K562 (cell line): ENCODE data around the gene ADRA2B. TPM values are rescaled to one million over a fixed set of nuclear protein-coding genes. Genes with fewer than 3 reads are reported as not detected.

Source experiments
- CREB1 ChIP-seq, 2 experiments: sonication (generic) in 1 of 2; formaldehyde crosslinking in 1 of 2; IDR thresholded peaks; 2 replicates each; pipeline versions ENCODE4 v1.6.1 to v1.8.0; 2012 to 2022; ENCODE audit warnings: inconsistent platforms in 1 of 2, mild to moderate bottlenecking in 1 of 2, missing genetic modification reagents in 1 of 2, moderate library complexity in 1 of 2
- FIP1L1 ChIP-seq: fragments of 200-400 bp; formaldehyde crosslinking; IDR thresholded peaks from 2 replicates; pipeline ENCODE4 v1.6.1; 2018; ENCODE audit warnings: mild to moderate bottlenecking, low read depth, low read length; ENCODE audit not compliant: poor library complexity, severe bottlenecking
- HCFC1 ChIP-seq: IDR thresholded peaks from 2 replicates; pipeline ENCODE4 v1.6.1; 2012; ENCODE audit warnings: low read depth, low read length, improper control_type of control experiment
- NR4A1 ChIP-seq, 2 experiments: fragments of 250-450 bp in 1 of 2; fragments of 450-650 bp in 1 of 2; sonication (Bioruptor Pico) in 1 of 2; IDR thresholded peaks; 2 replicates each; pipeline versions ENCODE4 v1.4.0 to v1.6.1; 2016 to 2020; ENCODE audit warnings: mild to moderate bottlenecking in 2 of 2, missing compliant biosample characterization in 1 of 2, missing genetic modification characterization in 1 of 2, moderate library complexity in 1 of 2
- POLR2H ChIP-seq: IDR thresholded peaks from 2 replicates; pipeline ENCODE4 v1.6.1; 2016; ENCODE audit warnings: missing genetic modification characterization, low read depth, mild to moderate bottlenecking, control low read depth, missing compliant biosample characterization, moderate library complexity
- PPARD ChIP-seq: fragments of 250-450 bp; sonication (Bioruptor Pico); IDR thresholded peaks from 2 replicates; pipeline ENCODE4 v1.8.0; 2022; ENCODE audit warnings: inconsistent platforms, mild to moderate bottlenecking, moderate library complexity
- TBP ChIP-seq: optimal IDR thresholded peaks from 2 replicates; pipeline ENCODE3; 2011; ENCODE audit warnings: low read depth, low read length, improper control_type of control experiment
- ZNF217 ChIP-seq: sonication (generic); formaldehyde crosslinking; IDR thresholded peaks from 2 replicates; pipeline ENCODE4 v1.8.0; 2022; ENCODE audit warnings: mild to moderate bottlenecking, missing genetic modification reagents
- ZNF445 ChIP-seq: fragments of 250-450 bp; sonication (Bioruptor Pico); IDR thresholded peaks from 2 replicates; pipeline ENCODE4 v1.4.0; 2020; ENCODE audit warnings: low read depth, mild to moderate bottlenecking, moderate library complexity
- polyA plus RNA-seq, 8 experiments: library from polyadenylated mRNA; depleted of rRNA in 4 of 8; stranded (reverse) in 5 of 8; unstranded in 3 of 8; fragments of >200 nt; fragmentation: Nextera tagmentation in 2 of 8; fragmentation: Illumina TruSeq in 1 of 8; extraction: Ambion mirVana in 2 of 8; extraction: Trizol in 1 of 8; gene quantifications; 2 replicates each; pipeline versions ENCODE4 v1.2.1 to v1.2.3, GENCODE V29; 2011 to 2014; ENCODE audit warnings: inconsistent platforms in 1 of 8, missing spikeins in 1 of 8
- total RNA-seq, 7 experiments: library from RNA; depleted of rRNA in 6 of 7; stranded (reverse); fragments of >200 nt in 6 of 7; fragmentation: Illumina TruSeq in 2 of 7; extraction: Trizol in 2 of 7; gene quantifications; 2 replicates each; pipeline versions ENCODE4 v1.2.1 to v1.2.3, GENCODE V29; 2011 to 2021; ENCODE audit warnings: low replicate concordance in 1 of 7
- TF ChIP-seq, protein P1 (sequence below): sonication (generic); formaldehyde crosslinking; IDR thresholded peaks from 2 replicates; pipeline ENCODE4 v1.8.0; 2023; ENCODE audit warnings: mild to moderate bottlenecking, missing genetic modification reagents
- TF ChIP-seq, protein P2 (sequence below): fragments of 250-450 bp; sonication (Bioruptor Pico); IDR thresholded peaks from 2 replicates; pipeline ENCODE4 v1.8.0; 2022; ENCODE audit warnings: moderate library complexity, mild to moderate bottlenecking, inconsistent platforms
- TF ChIP-seq, protein P3 (sequence below), 3 experiments: fragments of 200-800 bp in 1 of 3; fragments of 250-450 bp in 1 of 3; fragments of 450-650 bp in 1 of 3; sonication (Bioruptor Pico) in 1 of 3; sonication (Bioruptor generic) in 1 of 3; formaldehyde crosslinking in 1 of 3; IDR thresholded peaks; 2 replicates each; pipeline versions ENCODE4 v1.6.1 to v1.8.0; 2016 to 2022; ENCODE audit warnings: mild to moderate bottlenecking in 2 of 3, missing genetic modification characterization in 2 of 3, missing compliant biosample characterization in 1 of 3, moderate library complexity in 1 of 3
- TF ChIP-seq, protein P4 (sequence below): fragments of 250-450 bp; sonication (Bioruptor Pico); IDR thresholded peaks from 2 replicates; pipeline ENCODE4 v1.4.0; 2020; ENCODE audit warnings: mild to moderate bottlenecking, moderate library complexity
- TF ChIP-seq, protein P5 (sequence below): fragments of 450-650 bp; formaldehyde crosslinking; IDR thresholded peaks from 2 replicates; pipeline ENCODE4 v1.4.0; 2022; ENCODE audit warnings: mild to moderate bottlenecking, moderate library complexity

Gene ADRA2B
- total and polyA plus RNA-seq, 9 of the 15 experiments (the other 6 are each of a cell fraction or from before 2014, with no cell fraction given) = not detected

DNA sequence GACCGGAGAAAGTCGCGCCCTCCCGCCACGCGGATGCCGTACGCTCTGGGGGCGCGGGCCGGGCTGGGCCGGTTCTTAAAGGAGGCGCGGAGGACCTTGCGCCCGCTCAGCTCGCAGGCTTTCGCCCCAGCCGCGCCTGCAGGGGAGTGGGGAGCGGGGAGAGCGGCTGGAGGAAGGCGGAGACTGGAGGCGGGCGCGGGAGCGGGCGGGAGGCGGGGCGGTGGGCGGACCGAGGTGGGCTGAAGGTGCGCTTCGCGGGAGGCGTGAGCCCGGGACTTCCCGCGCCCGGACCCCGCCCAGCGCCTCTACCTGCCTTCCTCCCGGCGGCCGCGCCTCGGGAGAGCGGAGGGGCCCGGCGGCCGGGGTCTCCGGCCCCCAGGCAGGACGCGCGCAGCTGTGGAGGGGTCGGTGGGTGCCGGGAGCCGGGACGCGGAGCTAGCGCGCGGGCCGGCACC is at the start of gene ADRA2B (continued):
- TF ChIP-seq, protein P1, sequence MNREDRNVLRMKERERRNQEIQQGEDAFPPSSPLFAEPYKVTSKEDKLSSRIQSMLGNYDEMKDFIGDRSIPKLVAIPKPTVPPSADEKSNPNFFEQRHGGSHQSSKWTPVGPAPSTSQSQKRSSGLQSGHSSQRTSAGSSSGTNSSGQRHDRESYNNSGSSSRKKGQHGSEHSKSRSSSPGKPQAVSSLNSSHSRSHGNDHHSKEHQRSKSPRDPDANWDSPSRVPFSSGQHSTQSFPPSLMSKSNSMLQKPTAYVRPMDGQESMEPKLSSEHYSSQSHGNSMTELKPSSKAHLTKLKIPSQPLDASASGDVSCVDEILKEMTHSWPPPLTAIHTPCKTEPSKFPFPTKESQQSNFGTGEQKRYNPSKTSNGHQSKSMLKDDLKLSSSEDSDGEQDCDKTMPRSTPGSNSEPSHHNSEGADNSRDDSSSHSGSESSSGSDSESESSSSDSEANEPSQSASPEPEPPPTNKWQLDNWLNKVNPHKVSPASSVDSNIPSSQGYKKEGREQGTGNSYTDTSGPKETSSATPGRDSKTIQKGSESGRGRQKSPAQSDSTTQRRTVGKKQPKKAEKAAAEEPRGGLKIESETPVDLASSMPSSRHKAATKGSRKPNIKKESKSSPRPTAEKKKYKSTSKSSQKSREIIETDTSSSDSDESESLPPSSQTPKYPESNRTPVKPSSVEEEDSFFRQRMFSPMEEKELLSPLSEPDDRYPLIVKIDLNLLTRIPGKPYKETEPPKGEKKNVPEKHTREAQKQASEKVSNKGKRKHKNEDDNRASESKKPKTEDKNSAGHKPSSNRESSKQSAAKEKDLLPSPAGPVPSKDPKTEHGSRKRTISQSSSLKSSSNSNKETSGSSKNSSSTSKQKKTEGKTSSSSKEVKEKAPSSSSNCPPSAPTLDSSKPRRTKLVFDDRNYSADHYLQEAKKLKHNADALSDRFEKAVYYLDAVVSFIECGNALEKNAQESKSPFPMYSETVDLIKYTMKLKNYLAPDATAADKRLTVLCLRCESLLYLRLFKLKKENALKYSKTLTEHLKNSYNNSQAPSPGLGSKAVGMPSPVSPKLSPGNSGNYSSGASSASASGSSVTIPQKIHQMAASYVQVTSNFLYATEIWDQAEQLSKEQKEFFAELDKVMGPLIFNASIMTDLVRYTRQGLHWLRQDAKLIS (CRISPR knock-in tag) = no peak
- TF ChIP-seq HCFC1 = no peak
- no peak for TF ChIP-seq CREB1 (IDR thresholded peaks at IDR 0.05)
- TF ChIP-seq CREB1 (CRISPR knock-in tag; IDR thresholded peaks at IDR 0.05) = no peak
- TF ChIP-seq, protein P2, sequence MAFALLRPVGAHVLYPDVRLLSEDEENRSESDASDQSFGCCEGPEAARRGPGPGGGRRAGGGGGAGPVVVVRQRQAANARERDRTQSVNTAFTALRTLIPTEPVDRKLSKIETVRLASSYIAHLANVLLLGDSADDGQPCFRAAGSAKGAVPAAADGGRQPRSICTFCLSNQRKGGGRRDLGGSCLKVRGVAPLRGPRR (CRISPR knock-in tag) = no peak
- TF ChIP-seq POLR2H (tag) = no peak
- no peak for TF ChIP-seq TBP
- TF ChIP-seq, protein P3, sequence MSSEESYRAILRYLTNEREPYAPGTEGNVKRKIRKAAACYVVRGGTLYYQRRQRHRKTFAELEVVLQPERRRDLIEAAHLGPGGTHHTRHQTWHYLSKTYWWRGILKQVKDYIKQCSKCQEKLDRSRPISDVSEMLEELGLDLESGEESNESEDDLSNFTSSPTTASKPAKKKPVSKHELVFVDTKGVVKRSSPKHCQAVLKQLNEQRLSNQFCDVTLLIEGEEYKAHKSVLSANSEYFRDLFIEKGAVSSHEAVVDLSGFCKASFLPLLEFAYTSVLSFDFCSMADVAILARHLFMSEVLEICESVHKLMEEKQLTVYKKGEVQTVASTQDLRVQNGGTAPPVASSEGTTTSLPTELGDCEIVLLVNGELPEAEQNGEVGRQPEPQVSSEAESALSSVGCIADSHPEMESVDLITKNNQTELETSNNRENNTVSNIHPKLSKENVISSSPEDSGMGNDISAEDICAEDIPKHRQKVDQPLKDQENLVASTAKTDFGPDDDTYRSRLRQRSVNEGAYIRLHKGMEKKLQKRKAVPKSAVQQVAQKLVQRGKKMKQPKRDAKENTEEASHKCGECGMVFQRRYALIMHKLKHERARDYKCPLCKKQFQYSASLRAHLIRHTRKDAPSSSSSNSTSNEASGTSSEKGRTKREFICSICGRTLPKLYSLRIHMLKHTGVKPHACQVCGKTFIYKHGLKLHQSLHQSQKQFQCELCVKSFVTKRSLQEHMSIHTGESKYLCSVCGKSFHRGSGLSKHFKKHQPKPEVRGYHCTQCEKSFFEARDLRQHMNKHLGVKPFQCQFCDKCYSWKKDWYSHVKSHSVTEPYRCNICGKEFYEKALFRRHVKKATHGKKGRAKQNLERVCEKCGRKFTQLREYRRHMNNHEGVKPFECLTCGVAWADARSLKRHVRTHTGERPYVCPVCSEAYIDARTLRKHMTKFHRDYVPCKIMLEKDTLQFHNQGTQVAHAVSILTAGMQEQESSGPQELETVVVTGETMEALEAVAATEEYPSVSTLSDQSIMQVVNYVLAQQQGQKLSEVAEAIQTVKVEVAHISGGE (CRISPR knock-in tag; IDR thresholded peaks at IDR 0.05) = no peak
- TF ChIP-seq, protein P4, sequence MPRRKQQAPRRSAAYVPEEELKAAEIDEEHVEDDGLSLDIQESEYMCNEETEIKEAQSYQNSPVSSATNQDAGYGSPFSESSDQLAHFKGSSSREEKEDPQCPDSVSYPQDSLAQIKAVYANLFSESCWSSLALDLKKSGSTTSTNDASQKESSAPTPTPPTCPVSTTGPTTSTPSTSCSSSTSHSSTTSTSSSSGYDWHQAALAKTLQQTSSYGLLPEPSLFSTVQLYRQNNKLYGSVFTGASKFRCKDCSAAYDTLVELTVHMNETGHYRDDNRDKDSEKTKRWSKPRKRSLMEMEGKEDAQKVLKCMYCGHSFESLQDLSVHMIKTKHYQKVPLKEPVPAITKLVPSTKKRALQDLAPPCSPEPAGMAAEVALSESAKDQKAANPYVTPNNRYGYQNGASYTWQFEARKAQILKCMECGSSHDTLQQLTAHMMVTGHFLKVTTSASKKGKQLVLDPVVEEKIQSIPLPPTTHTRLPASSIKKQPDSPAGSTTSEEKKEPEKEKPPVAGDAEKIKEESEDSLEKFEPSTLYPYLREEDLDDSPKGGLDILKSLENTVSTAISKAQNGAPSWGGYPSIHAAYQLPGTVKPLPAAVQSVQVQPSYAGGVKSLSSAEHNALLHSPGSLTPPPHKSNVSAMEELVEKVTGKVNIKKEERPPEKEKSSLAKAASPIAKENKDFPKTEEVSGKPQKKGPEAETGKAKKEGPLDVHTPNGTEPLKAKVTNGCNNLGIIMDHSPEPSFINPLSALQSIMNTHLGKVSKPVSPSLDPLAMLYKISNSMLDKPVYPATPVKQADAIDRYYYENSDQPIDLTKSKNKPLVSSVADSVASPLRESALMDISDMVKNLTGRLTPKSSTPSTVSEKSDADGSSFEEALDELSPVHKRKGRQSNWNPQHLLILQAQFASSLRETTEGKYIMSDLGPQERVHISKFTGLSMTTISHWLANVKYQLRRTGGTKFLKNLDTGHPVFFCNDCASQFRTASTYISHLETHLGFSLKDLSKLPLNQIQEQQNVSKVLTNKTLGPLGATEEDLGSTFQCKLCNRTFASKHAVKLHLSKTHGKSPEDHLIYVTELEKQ (CRISPR knock-in tag) = no peak
- no peak for TF ChIP-seq ZNF217 (CRISPR knock-in tag)
- no peak for TF ChIP-seq ZNF445 (CRISPR knock-in tag)
- TF ChIP-seq, protein P5, sequence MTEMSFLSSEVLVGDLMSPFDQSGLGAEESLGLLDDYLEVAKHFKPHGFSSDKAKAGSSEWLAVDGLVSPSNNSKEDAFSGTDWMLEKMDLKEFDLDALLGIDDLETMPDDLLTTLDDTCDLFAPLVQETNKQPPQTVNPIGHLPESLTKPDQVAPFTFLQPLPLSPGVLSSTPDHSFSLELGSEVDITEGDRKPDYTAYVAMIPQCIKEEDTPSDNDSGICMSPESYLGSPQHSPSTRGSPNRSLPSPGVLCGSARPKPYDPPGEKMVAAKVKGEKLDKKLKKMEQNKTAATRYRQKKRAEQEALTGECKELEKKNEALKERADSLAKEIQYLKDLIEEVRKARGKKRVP (CRISPR knock-in tag) = no peak
- TF ChIP-seq PPARD = no peak
- peak; percentile 4 for TF ChIP-seq FIP1L1
- TF ChIP-seq NR4A1 (CRISPR knock-in tag; IDR thresholded peaks at IDR 0.05) = no peak
- no peak for TF ChIP-seq NR4A1 (tag; IDR thresholded peaks at IDR 0.05)
